ENCODE data around the gene HERC2.

Gene HERC2

DNA sequence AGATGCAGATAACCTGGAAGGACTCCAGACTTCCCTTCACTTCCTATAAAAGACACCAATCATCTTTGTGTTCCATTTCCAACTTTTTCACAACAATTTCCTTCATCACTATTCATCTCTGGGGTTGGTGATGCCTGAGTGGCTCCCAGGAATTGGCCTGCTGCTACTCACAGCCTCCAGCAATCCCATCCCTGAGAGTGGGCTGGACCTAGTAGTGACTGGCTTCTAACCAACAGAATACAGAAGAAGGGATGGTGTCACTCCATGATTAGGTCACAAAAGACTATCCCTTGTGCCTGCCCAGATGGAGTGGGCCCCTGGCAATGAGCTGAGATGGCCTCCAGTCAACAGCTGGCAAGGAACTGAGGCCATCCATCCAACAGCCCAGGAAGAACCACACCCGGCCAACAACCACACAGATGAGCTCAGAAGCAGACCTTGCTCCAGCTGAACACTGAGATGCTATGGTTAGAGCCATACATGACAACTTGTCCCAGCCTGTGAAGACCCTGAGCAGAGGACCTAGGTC, 243.7 kb downstream of the HERC2 start:
- TF ChIP-seq, protein P1, sequence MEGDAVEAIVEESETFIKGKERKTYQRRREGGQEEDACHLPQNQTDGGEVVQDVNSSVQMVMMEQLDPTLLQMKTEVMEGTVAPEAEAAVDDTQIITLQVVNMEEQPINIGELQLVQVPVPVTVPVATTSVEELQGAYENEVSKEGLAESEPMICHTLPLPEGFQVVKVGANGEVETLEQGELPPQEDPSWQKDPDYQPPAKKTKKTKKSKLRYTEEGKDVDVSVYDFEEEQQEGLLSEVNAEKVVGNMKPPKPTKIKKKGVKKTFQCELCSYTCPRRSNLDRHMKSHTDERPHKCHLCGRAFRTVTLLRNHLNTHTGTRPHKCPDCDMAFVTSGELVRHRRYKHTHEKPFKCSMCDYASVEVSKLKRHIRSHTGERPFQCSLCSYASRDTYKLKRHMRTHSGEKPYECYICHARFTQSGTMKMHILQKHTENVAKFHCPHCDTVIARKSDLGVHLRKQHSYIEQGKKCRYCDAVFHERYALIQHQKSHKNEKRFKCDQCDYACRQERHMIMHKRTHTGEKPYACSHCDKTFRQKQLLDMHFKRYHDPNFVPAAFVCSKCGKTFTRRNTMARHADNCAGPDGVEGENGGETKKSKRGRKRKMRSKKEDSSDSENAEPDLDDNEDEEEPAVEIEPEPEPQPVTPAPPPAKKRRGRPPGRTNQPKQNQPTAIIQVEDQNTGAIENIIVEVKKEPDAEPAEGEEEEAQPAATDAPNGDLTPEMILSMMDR (IDR thresholded peaks at IDR 0.05; ENCODE audit: low read depth, low read length, missing control alignments): no peak
- no peak for DNase-seq (ENCODE audit: extremely low read depth, low read depth)
- no peak overlapping the region for H3K4me3 ChIP-seq (replicated peaks; ENCODE audit: low read depth, low read length)

DNA sequence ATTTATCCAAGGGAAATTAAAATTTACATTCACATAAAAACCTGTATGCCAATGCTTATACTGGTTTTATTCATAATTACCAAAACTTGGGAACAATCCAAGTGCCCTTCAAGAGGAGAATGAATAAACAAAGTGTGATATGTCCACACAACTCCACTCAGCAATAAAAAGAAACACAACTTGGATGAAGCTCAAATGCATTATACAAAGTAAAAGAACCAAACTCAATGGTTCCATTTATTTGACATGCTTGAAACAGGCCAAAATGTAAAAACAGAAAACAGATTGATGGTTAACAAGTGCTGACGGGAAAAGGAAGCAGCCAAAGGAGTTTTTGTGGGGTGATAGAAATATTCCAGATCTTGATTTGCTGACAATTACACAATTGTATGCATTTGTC, 246.4 kb downstream of the HERC2 start:
- no peak overlapping the region for H3K4me3 ChIP-seq (replicated peaks; ENCODE audit: low read depth, low read length)
- DNase-seq (ENCODE audit: extremely low read depth, low read depth): no peak

DNA sequence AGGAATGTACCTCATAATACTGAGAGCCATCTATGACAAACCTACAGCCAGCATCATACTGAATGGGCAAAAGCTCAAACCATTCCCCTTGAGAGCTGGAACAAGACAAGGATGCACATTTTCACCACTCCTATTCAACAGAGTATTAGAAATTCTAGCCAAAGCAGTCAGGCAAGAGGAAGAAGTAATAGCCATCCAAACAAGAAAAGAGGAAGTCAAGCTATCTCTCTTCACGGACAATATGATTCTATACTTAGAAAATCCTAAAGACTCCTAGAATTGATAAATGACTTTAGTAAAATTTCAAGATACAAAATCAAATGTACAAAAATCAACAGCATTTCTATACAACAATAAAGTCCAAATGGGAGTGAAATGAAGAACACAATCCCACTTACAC, 253.0 kb downstream of the HERC2 start:
- TF ChIP-seq, protein P1 (IDR thresholded peaks at IDR 0.05; ENCODE audit: low read depth, low read length, missing control alignments): no peak
- DNase-seq (ENCODE audit: extremely low read depth, low read depth): no peak

More for the DNA sequence above, 246.4 kb downstream of the HERC2 start:
- TF ChIP-seq, protein P1 (IDR thresholded peaks at IDR 0.05; ENCODE audit: low read depth, low read length, missing control alignments): no peak

DNA sequence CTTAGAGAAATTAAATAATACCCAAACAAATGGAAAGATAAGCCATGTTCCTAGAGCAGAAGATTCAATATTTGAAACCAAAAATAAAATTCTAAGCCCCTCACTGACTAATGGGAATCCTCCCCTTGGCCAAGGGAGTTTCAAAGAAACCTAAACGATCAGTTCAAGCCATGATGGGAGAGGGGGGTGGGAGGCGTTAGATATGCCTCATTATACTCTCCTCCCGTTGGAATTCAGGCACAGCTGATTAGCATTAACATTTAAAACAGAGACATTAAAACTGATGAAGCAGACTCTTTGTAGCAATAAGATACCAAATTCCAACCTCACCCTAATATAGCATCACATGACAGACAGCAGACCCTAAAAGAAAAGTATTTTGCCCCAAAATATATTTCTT, 255.7 kb downstream of the HERC2 start:
- DNase-seq (ENCODE audit: extremely low read depth, low read depth): no peak
- TF ChIP-seq, protein P1 (IDR thresholded peaks at IDR 0.05; ENCODE audit: low read depth, low read length, missing control alignments): no peak
- no peak overlapping the region for H3K4me3 ChIP-seq (replicated peaks; ENCODE audit: low read depth, low read length)

More for the DNA sequence above, 253.0 kb downstream of the HERC2 start:
- H3K4me3 ChIP-seq (replicated peaks; ENCODE audit: low read depth, low read length): no peak overlapping the region

All from HFF-Myc (cell line).